GM18867 (cell line): ENCODE measurements around the gene ACTR6.
"Not testable (repeated sequence)": the region's sequence is repeated elsewhere in the genome, so short reads cannot be mapped to it uniquely, and the experiment has no call there.

ENCODE experiments used
- ATAC-seq: cut with Tn5 transposase; IDR thresholded peaks from one replicate; pipeline ENCODE4 v1.9.1; 2021; ENCODE audit warnings: mild to moderate bottlenecking, moderate library complexity; ENCODE audit not compliant: unreplicated experiment

The ACTR6 gene

GRCh38 chr12:100200463-100201181, at the start of gene ACTR6:
ACTR6 (plus strand) TSS chr12:100200815; CDS start chr12:100200852, 37 bp downstream.
- peak; percentile 90 for ATAC-seq

- ATAC-seq, result no peak
Observed at GRCh38 chr12:100151769-100152168, 48.8 kb upstream of the ACTR6 start.

- no peak for ATAC-seq
Observed at GRCh38 chr12:100153131-100153530, 47.5 kb upstream of the ACTR6 start.

- ATAC-seq, result peak; percentile 85
Observed at GRCh38 chr12:100154474-100155247, 46.0 kb upstream of the ACTR6 start.

GRCh38 chr12:100156731-100157426, 43.7 kb upstream of the ACTR6 start:
- ATAC-seq, result no peak

GRCh38 chr12:100157427-100157821, 43.2 kb upstream of the ACTR6 start:
- no peak for ATAC-seq

GRCh38 chr12:100158535-100158934, 42.1 kb upstream of the ACTR6 start:
- ATAC-seq, result no peak

GRCh38 chr12:100159391-100160104, 41.1 kb upstream of the ACTR6 start:
- ATAC-seq, result no peak

- ATAC-seq, result peak; percentile 100
Observed at GRCh38 chr12:100163416-100164152, 37.0 kb upstream of the ACTR6 start.

- ATAC-seq, result no peak
Observed at GRCh38 chr12:100164153-100164704, 36.4 kb upstream of the ACTR6 start.

GRCh38 chr12:100165356-100165755, 35.3 kb upstream of the ACTR6 start:
- no peak for ATAC-seq

GRCh38 chr12:100166232-100166631, 34.4 kb upstream of the ACTR6 start:
- no peak for ATAC-seq

- no peak for ATAC-seq
Observed at GRCh38 chr12:100168562-100168961, 32.1 kb upstream of the ACTR6 start.

GRCh38 chr12:100169345-100169744, 31.3 kb upstream of the ACTR6 start:
- no peak for ATAC-seq

GRCh38 chr12:100170313-100170858, 30.2 kb upstream of the ACTR6 start:
- ATAC-seq, result no peak

GRCh38 chr12:100171248-100171647, 29.4 kb upstream of the ACTR6 start:
- ATAC-seq, result no peak

- no peak for ATAC-seq
Observed at GRCh38 chr12:100173111-100173510, 27.5 kb upstream of the ACTR6 start.

- ATAC-seq, result no peak
Observed at GRCh38 chr12:100174495-100174894, 26.1 kb upstream of the ACTR6 start.

- ATAC-seq, result not testable (repeated sequence)
Observed at GRCh38 chr12:100176493-100176892, 24.1 kb upstream of the ACTR6 start.

- no peak for ATAC-seq
Observed at GRCh38 chr12:100179252-100179651, 21.4 kb upstream of the ACTR6 start.
